ENCODE measurements around the gene C19orf25. TPM values are rescaled to one million over a fixed set of nuclear protein-coding genes. Genes with fewer than 3 reads are reported as not detected.

The C19orf25 gene
- total and polyA plus RNA-seq, 8 donors, result 17.7 to 32.2 (median 24.7) TPM

DNA sequence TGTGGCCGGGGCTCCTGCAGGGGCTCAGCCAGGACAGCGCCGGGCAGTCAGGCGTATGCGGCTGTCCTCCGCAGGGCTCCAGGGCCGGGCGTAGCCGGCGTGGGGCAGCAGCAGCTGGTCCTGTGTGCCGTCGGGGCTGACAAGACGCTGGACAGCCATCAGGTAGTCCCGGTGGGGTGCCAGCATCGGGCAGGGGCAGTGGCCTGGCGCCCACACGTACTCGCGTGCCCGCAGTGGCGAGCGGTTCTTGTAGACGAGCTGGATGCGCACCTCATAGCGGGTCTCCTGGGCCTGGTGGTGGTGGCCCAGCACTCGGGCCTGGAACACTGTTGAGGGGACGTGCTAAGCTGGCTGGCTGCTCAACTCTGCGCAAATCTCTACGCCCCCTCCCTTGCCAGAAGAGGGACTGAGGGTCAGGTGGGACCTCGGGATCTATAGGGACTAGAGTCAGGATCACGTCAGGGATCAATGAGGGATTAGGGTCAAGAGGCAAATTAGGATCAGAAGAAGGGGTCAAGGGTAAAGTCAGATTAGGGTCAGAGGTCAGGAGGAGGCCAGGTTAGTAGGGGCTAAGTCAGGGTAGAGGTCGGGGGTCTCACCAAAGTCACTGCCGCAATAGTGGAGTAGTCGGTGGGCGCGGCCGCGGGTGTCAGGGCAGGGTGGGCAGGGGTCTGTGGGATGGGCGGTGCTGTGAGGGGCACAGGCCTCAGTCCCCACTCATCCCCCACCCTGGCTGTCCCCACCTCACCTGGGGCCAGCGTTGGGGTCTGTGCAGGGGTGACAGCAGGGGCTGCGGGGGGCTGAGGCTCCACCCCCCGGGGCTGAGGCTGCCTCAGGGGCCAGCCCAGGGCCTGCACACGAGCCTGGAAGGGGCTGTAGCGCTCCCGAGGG lies 27.2 kb upstream of the C19orf25 start:
- TF ChIP-seq, protein P1, sequence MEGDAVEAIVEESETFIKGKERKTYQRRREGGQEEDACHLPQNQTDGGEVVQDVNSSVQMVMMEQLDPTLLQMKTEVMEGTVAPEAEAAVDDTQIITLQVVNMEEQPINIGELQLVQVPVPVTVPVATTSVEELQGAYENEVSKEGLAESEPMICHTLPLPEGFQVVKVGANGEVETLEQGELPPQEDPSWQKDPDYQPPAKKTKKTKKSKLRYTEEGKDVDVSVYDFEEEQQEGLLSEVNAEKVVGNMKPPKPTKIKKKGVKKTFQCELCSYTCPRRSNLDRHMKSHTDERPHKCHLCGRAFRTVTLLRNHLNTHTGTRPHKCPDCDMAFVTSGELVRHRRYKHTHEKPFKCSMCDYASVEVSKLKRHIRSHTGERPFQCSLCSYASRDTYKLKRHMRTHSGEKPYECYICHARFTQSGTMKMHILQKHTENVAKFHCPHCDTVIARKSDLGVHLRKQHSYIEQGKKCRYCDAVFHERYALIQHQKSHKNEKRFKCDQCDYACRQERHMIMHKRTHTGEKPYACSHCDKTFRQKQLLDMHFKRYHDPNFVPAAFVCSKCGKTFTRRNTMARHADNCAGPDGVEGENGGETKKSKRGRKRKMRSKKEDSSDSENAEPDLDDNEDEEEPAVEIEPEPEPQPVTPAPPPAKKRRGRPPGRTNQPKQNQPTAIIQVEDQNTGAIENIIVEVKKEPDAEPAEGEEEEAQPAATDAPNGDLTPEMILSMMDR (IDR thresholded peaks at IDR 0.05), result no peak
- Histone ChIP-seq H3K9me3 (no peaks in the 10 kb centered on the region), H3K36me3 (no peaks in the 10 kb centered on the region), H3K27me3 (peaks cover 20 to 76% of the 10 kb centered on the region in 2 donors), H3K4me1 (peaks cover 0 to 10% of the 10 kb centered on the region in 2 donors), H3K27ac (no peak overlapping the region), H3K4me3 (no peak overlapping the region)
- intact Hi-C loops (cut with DNase I), result no loop called here
- DNase-seq (peak in 1 of 4 donors; percentile 67), ATAC-seq (no peak)

DNA sequence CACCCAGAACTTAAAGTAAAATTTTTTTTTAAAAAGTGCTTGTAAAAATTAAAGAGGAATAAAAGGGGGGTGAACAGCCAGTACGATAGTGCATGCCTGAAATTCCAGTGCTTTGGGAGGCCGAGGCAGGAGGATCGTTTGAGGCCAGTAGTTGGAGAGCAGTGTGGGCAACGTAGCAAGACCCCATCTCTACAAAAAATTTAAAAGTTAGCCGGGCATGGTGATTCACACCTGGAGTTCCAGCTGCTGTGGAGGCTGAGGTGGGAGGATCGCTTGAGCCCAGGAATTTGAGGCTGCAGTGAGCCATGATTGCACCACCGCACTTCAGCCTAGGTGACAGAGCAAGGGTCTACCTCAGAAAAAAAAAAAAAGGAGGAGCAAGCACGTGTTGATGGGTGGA lies 26.0 kb upstream of the C19orf25 start:
- Histone ChIP-seq H3K27me3 (peaks cover 20 to 68% of the 10 kb centered on the region in 2 donors), H3K4me1 (peaks cover 0 to 10% of the 10 kb centered on the region in 2 donors), H3K27ac (no peak overlapping the region), H3K4me3 (no peak overlapping the region), H3K9me3 (no peaks in the 10 kb centered on the region), H3K36me3 (no peaks in the 10 kb centered on the region)
- DNase-seq, result no peak
- TF ChIP-seq, protein P1 (IDR thresholded peaks at IDR 0.05), result no peak
- no peak for ATAC-seq
- intact Hi-C loops (cut with DNase I), result no loop called here

DNA sequence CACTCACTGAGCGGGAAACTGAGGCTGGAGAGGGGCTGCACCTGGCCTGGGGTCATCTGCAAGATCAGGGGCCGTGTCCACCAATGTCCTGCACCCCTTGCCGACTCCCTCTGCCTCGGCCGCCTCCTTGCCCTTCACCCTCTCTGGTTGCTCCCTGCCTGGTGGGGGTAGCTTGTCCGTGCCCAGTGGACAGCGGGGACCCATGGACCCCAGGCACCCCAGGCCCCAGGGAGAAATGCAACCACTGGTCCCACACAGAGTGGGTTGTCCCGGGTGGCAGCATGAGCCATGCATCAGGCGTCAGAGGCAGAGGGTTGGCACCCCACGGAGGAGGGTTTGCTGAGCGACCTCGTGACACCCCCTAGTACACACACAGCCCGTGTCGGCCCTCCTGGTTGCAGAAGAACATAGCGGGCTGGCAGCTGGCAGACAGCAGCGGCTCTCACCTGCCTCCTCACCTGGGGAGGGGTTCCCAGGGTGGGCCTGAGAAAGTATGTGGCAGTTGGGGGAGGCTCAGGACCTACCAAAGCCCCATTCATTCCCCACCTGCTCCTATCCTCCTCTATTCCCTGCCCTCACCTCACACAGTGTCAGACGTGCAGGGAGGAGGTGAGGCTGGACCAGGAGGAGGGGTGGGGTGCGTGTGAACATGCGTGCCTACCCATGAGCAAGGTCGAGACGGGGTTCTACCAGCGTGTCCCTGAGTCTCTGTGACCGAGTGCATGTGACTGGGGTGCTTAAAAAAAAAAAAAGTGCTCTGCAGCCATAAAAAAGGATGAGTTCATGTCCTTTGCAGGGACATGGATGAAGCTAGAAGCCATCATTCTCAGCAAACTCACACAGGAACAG lies 25.1 kb upstream of the C19orf25 start:
- intact Hi-C loops (cut with DNase I), result no loop called here

DNA sequence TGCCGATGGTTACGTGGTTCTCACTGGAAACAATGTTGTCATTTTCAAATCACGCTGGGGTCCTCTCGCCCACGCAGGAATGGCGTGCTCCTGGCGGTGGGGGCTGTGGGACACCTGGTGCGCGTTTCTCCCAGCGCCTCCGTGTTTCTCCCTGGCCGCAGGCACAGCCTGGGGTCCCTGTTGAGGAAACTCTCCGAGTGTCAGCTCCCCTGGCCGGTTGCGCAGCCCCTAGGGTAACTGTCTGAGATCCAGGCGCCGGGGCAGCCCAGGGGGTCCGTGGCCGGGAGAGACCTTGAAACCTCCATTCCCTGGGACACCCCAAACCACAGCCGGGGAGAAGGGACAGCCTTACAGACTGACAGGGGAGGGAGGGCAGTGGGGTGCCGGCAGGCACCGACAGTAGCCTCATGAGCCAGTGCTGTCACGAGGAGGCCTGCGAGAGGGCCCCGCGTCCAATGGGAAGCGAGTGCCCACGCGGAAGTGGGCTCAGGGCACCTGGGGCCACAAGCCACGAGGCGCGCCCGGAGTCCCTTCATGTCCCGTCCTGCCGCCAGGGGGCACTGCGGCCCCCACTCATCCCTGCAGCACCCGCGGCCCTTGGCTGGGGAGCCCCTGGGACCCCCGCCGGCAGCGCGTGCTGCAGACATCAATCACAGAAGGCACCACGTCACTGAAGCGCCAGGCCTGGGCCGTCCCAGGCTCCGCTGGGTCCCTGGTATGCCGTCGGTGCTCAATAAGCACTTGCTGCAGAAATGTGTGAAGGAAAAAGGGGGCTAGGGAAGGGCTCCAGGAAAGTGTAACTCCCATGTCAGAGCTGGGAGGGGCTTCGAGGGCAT lies 24.3 kb upstream of the C19orf25 start:
- intact Hi-C loops (cut with DNase I), result no loop called here
- peak; percentile 5 for ATAC-seq
- no peak overlapping the region for H3K27ac ChIP-seq

More for the DNA sequence above, 25.1 kb upstream of the C19orf25 start:
- no peaks in the 10 kb centered on the region for H3K9me3 ChIP-seq
- H3K36me3 ChIP-seq, result no peaks in the 10 kb centered on the region
- DNase-seq (no peak), ATAC-seq (no peak)
- TF ChIP-seq, protein P1 (IDR thresholded peaks at IDR 0.05), result no peak
- H3K27ac ChIP-seq, result no peak overlapping the region
- H3K4me1 ChIP-seq, result peaks cover 0 to 10% of the 10 kb centered on the region in 2 donors
- peaks cover 20 to 62% of the 10 kb centered on the region in 2 donors for H3K27me3 ChIP-seq
- H3K4me3 ChIP-seq, result no peak overlapping the region

More for the DNA sequence above, 24.3 kb upstream of the C19orf25 start:
- peaks cover 20 to 55% of the 10 kb centered on the region in 2 donors for H3K27me3 ChIP-seq
- H3K4me1 ChIP-seq, result peaks cover 0 to 10% of the 10 kb centered on the region in 2 donors
- no peaks in the 10 kb centered on the region for H3K36me3 ChIP-seq
- no peaks in the 10 kb centered on the region for H3K9me3 ChIP-seq
- DNase-seq, result peak in 2 of 4 donors; percentile 42 to 86
- TF ChIP-seq, protein P1 (IDR thresholded peaks at IDR 0.05), result peak; percentile 70 to 73
- no peak overlapping the region for H3K4me3 ChIP-seq

All from left lung (tissue), 10 donors.